AML-193 (cell line): ENCODE measurements around the gene PRR20G.
"Not testable (repeated sequence)": the region's sequence is repeated elsewhere in the genome, so short reads cannot be mapped to it uniquely, and the experiment has no call there.

ENCODE experiments used
- DNase-seq, 2 experiments: peaks; one replicate each; lab custom pipeline; 2025; lab: John Stamatoyannopoulos, UW

The PRR20G gene

GRCh38 chr3:127287840-127288239, at the start of gene PRR20G:
PRR20G (minus strand) TSS chr3:127288046; CDS start chr3:127287365, 681 bp downstream.
- no peak for DNase-seq

DNA sequence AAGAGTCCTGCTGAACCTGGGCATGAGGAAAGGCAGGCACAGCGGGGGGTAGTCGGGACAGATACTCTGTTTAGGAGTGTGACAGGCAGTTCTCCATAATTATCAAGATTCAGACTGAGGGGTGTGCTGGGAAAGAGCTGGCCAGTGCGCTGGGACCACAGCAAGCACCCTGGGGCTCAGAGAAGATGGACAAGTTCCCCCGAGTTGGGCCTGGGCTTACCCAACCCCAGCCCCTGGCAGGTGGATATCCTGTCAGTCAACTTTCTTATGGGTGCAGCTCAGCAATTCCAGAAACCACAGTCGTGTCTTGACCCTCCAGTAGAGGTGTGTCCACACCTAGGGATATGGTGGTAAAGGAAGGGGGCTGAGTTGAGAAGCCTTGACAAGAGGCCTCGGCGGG, 49.2 kb upstream of the PRR20G start:
- DNase-seq = no peak

GRCh38 chr3:127336101-127336500, 48.3 kb upstream of the PRR20G start:
- no peak for DNase-seq

DNA sequence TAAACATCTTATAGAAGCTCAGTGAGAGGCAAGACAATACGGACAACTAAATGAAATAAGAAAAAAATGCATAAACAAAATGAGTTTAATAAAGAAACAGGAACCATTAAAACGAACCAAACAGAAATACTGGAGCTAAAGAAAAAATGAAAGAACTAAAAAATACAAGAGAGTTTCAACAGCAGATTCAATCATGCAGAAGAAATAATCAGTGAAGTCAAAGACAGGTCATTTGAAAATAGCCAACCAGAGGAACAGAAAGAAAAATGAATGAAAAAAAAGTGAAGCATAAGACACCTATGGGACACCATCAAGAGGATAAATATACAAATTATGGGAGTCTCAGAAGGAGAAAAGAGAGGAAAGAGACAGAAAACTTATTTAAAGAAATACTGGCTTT, 42.5 kb upstream of the PRR20G start:
- DNase-seq = no peak

GRCh38 chr3:127329631-127330285, 41.9 kb upstream of the PRR20G start:
- no peak for DNase-seq

DNA sequence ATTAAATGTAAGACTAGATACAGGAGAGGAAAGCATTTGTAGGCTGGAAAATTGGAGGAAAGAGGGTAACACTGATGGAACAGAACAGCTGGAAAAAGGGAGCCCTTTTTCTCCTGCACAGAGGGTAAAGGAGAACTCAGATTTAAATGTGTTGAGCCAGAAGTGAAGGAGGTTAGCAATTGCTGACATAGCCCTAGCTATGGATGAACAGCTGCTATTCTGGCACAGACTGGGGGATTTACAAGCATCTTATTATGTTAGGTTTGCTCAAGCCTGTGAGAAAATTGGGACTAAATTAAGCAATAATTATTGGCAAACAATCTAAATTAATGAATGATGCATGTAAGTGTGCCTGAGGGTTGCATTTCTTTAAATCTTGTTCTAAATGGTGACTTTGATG, 40.6 kb upstream of the PRR20G start:
- DNase-seq = no peak

GRCh38 chr3:127326341-127326740, 38.5 kb upstream of the PRR20G start:
- DNase-seq = no peak

DNA sequence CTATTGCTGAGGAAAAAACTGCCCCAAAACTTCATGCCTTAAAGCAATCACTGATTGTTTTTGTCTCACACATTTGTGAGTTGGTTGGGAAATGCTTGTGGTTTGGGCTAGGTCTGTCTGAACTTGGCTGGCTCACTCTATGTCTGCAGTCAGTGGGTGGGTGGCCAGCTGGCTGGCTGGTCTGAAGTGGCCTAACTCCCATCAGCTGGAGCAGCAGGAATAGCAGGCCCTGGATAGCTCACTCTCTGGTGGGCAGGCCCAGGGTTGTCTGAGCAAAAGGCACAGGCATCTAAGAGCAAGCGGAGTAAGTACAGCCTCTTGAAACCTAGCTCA, 37.7 kb upstream of the PRR20G start:
- no peak for DNase-seq

GRCh38 chr3:127324913-127325628, 37.2 kb upstream of the PRR20G start:
- DNase-seq = no peak

GRCh38 chr3:127324076-127324475, 36.2 kb upstream of the PRR20G start:
- DNase-seq = no peak

DNA sequence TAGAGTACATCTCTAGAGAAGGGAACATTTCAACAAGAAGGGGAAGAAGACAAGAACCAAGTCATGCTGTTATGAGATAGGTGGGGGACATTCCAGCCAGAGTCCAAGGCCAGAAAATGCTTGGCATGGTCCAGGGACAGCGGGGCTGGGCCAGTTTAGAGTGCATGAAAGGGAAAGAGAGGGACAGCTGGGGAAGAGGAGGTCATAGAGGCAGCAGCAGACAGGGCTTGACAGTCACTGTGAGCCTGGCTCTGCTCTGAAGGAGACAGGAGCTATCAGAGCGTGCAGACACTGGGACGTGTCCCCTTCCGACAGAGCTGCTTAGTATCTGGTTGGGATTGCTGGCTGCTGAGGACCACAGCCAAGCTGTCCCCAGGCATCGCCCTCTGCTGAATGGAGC, 35.7 kb upstream of the PRR20G start:
- no peak for DNase-seq

GRCh38 chr3:127321371-127321770, 33.5 kb upstream of the PRR20G start:
- DNase-seq = no peak

GRCh38 chr3:127320529-127321121, 32.8 kb upstream of the PRR20G start:
- DNase-seq = peak in 1 of 2 experiments; percentile 12

GRCh38 chr3:127316685-127317084, 28.8 kb upstream of the PRR20G start:
- DNase-seq = no peak

DNA sequence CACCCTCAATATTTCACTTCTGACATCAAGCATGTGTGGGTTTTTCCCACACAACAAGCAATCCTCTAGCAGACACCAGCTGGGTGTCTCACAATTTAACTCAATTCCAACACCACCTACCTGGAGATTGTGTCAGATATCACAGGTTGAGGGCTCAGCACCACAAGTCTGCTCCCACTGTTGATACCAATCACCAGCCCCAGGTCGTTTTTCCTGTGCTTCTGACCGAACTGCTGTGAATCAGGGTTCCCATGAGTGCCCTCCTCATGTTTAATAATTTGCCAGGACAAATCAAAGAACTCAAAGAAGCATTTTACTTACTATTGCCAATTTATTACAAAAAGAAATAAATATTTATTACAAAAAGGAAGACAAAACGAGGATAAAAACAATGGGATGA, 25.0 kb upstream of the PRR20G start:
- no peak for DNase-seq

- DNase-seq = not testable (repeated sequence)
Measured at GRCh38 chr3:127308821-127309220, 21.0 kb upstream of the PRR20G start.

DNA sequence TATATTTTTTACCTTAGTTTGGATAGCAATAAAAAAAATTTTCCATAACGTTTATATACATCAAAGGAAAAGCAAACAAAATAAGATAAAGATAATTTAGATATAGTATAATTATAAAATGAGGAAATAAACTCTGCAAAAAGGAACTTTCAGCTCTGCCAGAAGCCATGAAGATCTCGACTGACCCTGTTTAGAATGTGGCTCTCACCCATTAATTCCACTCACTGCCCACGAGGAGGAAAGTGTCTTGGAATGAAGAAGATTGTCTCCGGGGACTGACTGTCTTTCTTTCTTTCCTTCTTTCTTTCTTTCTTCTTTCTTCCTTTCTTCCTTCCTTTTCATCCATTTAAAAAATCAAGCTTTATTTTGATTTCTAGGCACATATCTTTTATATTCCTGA, 20.1 kb upstream of the PRR20G start:
- DNase-seq = no peak

DNA sequence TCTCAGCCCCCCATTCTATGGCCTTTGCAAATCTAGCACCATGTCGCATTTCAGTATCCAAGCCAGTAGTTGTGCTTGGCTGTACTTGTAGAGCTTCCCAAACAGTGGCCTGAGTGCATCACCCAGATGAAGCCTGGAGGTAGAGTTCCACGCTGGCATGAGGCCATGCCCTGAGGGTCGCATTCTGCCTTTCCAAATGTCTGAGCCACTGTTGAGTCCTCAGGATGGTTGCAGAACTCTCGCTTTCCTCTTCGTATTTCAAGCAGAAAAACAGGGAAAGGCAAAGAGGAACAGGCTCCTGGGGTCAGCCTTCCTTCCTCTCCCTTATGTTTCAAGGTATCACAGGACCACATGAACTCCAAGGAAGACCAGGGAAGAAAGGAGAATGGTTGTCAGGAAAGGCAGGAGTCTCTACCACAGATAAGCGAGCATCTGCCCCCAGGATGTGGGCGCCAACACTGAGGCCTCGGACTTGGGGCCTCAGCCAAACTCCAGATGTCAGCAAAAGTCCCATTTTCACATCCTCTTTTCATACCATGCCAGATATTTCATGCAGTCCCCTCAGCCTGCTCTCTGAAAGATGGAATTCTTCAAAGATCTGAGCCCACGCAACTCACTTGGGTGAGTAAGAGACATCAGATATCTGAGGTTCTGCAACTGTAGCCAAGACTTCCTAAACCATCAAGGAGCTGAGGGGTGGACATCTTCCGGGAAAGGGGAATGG, 19.4 kb upstream of the PRR20G start:
- DNase-seq = no peak

- no peak for DNase-seq
Measured at GRCh38 chr3:127306361-127307111, 18.7 kb upstream of the PRR20G start.

DNA sequence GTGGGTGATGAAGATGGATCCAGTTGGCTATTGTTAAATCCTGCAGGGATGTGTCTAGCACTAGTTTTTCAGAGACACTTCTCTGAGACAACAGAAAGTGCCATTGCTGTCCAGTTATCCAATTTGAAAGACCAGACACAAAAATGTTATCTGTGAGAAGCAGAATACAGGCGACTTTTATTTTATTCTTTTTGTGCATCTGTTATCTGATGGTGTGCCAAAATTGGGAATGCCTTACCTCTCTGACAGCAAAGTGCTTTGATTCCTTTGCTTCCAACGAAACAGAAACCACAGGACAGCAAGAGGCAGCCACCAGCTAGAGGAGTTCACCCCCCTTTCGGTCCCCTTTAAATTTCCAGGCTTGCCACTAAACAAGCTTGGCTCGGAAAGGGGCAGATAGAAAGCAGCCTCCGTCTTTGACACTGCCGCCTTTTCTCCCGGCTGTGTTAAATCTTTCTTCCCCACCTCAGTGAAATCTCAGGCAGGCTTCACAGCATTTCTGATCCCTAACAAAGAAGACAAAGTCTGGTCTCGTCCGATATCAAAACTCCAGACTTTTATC, 17.7 kb upstream of the PRR20G start:
- no peak for DNase-seq

GRCh38 chr3:127304121-127304744, 16.4 kb upstream of the PRR20G start:
- no peak for DNase-seq
